Retina (tissue), 1 donor: ENCODE data around the gene GIMAP5.

ENCODE experiments used
- DNase-seq: peaks from one replicate; pipeline ENCODE4 v3.0.0-alpha.2; 2016

Gene GIMAP5

DNA sequence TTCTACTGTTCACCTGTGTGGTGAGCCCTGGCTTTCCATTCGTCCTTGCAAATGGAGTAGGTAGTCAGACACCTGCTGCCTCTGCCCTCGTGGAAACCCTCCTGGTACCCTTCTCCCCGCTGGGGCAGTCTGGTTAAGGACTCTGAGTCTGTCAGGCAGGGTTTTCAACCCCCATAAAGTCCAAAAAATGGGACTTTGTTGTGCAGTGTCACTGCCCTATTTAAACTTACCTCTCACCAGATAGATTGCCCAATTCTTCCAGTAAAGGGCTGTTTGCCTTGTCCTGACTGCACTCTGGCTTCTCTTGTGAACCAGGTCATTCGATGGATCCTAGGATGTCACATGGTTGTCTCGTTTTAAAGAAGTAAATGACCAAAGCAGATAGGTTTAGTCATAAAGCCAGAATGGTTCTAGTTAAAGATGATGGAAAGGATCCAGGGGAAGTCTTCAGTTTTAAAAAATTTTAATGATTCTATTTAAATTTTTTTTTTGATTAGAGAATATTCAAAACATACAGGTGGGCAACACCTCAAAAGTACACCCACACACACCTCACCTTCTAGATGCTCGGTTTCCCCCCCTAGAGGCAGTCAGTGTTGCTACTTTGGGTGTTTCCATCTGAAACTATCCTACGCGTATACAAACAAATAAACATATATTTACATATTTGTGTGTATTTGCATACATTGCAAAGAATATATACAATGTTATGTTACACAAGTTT is 41.0 kb downstream of the GIMAP5 start:
- no peak for DNase-seq

DNA sequence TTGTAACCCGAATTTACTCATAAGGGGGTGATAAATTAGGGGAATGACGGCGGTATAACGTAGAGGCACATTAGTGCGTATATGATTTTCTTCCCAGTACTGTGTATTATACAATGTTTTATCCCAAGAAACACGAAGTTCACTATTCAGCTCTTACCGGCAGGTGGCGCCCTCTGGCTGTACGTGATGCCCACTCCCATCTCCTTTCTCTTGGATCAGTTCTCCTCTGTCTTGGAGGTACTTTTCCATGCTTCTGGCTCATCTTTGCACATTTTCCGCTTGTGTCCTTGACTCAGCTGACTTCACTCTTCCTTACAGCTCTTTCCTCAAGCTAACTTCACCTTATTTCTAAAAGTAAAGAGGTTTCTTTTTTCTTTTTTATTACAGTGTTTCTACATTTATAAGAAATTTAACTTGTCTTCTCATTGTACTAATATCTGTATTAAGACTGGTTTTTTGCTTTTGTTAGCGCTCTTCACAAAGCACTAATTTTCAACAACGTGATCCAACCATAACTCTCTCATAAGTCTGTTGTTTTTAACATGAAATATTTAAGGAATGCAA is 41.6 kb downstream of the GIMAP5 start:
- peak; percentile 74 for DNase-seq

GRCh38 chr7:150780292-150780691 is 43.1 kb downstream of the GIMAP5 start:
- no peak for DNase-seq

- no peak for DNase-seq
Observed at GRCh38 chr7:150781103-150781502, 43.9 kb downstream of the GIMAP5 start.

DNA sequence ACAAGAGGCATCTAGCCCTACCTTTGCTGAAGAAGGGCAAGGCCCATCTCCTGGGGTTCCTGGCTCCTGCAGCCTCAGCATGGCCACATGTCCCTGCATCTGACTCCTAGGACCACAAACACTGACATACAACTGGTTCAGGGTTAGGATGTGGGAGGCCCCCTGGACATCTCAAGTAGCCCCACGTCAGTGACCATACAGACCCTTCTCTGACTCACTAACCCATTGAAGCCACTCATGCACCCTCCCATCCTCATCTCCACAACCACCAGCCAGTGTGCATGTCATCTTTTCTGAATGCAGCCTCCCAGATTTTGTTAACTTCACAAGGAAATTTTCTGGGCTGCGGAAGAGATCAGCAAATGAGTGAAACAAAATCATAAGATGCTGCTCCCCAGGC is 44.7 kb downstream of the GIMAP5 start:
- no peak for DNase-seq

DNA sequence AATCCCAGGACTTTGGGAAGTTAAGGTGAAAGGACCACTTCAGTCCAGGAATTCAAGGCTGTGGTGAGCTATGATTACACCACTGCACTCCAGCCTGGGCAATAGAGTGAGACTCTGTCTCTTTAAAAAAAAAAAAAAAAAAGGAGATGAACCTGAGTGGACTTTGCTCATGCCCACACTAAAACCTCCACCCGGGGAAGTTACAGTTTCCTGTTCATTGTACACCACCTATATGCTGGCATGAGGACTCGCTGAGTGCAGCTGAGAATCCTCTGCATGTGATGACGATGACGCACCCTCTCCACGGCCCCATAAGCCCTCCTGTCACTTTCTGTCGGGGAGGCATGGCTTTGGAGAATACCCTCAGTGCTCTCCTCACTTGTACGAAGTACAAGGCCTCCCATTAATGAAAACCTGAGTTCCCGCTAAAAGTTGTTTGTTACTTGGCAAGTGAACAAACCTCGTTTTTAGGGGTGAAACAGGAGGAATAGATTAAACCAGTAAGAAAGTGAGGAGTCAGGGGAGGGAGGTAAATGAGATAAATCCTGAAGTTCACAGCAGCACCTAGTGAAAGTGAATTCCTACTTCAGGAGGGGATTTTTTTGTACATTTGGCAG is 47.0 kb downstream of the GIMAP5 start:
- no peak for DNase-seq

DNA sequence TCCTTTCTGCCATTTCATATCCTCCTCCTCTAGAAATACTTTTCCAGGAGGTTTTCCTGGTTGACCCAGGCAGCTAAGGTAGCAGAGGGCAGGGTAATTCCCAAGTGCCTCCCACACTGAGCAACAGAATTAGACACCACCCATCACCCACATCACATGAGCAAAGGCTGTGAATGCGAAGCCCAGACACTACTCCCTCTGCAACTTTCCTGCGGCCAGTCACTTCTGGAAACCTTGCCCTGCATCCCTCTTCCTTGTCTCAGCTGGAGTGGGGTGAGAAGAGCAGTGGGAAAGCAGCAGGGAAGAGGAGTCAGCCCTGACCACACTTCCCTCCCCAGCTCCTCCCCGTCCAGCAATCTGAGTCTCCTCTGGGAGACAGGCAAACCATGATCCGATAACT is 47.7 kb downstream of the GIMAP5 start:
- DNase-seq, result no peak

DNA sequence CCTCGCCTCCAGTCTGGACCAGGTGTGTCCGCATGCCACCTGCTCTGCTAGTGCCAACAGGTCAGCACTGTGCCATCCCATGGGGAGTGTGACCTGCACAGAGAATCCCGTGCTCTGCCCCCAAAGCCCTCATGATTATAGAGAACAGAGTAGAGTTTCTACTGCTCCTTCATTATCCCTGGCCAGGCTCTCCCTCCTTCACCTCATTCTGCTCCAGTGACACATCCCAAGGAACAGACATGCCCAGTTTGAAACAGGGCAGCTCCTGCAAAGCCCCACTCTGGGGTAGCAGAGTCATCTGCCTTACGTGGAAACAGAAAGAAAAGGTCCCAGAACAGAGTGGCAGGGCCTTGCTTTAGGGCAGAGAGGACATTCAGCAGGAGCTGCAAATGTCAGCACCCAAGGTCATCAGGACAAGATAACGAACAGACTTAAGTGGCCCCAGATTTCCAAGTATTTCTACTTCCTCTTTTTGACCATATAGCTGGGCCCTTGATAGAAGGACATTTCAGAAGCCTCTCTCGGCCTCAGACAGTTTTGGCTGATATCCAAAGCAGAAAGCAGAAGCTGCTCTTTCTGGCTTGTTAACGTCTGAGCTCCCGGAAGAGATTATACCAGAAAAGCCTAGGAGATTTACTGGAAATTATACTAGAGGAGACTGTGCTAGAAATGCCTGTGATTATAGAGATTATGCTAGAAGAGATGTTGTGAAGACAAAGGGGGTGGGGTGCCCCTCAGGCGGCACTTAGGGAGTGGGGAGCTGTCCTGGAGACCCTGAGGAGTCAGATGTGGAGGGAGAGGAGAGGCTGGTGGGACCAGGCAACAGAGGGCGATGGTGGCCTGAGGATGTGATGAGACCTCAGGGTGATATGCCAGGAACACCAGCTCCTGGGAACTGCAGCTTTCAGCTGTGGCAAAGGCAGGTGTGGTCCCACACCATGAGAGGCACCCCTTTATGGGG is 50.4 kb downstream of the GIMAP5 start:
- DNase-seq, result no peak

- DNase-seq, result no peak
Observed at GRCh38 chr7:150788474-150789269, 51.5 kb downstream of the GIMAP5 start.

GRCh38 chr7:150790416-150791075 is 53.3 kb downstream of the GIMAP5 start:
- DNase-seq, result no peak

- no peak for DNase-seq
Observed at GRCh38 chr7:150791304-150791703, 54.1 kb downstream of the GIMAP5 start.

GRCh38 chr7:150791746-150792452 is 54.7 kb downstream of the GIMAP5 start:
- no peak for DNase-seq
